GM12878 (cell line): Measurements from ENCODE around the gene GLA. TPM values are rescaled to one million over a fixed set of nuclear protein-coding genes. Genes with fewer than 3 reads are reported as not detected.

Source experiments
- ATAC-seq: fragments of 200-7000 bp; cut with Tn5 transposase; 3 replicates; pipeline ENCODE4 v1.9.1; 2020; ENCODE audit warnings: mild to moderate bottlenecking, moderate library complexity
- BruUV-seq: library from RNA; stranded (reverse); fragments of 400-500 nt; replicated peaks from 2 replicates; lab custom pipeline; 2021; lab: Mats Ljungman, UMichigan
- CTCF ChIA-PET: fragments of 300-600 bp; sonication (Branson Sonifier 250); formaldehyde crosslinking; extraction: SDS; loops from one replicate; lab custom pipeline; 2021; ENCODE audit warnings: inconsistent platforms; lab: Yijun Ruan, JAX
- POLR2A ChIA-PET: fragments of 350-600 bp; formaldehyde crosslinking; extraction: SDS; loops from one replicate; lab custom pipeline; 2021; ENCODE audit warnings: inconsistent platforms; lab: Charles Lee
- RAD21 ChIA-PET: fragments of 300-600 bp; sonication (Branson Sonifier 250); formaldehyde crosslinking; loops from one replicate; lab custom pipeline; 2023; ENCODE audit warnings: antibody characterized with exemption; ENCODE audit not compliant: unreplicated experiment; lab: Charles Lee
- SMC1A ChIA-PET: fragments of 300-600 bp; sonication (Branson Sonifier 250); formaldehyde crosslinking; loops from one replicate; lab custom pipeline; 2023; ENCODE audit not compliant: unreplicated experiment, uncharacterized antibody; lab: Charles Lee
- DNase-seq: peaks from one replicate; pipeline ENCODE4 v3.0.0-alpha.2; 2011; ENCODE audit warnings: low read depth, low spot score
- FAIRE-seq: peaks from 3 replicates; lab custom pipeline; 2011; peaks lifted over from hg19 to GRCh38; lab: Jason Lieb, UNC
- H2AFZ ChIP-seq: 2 replicates; pipeline ENCODE4 v1.6.0; 2011; ENCODE audit warnings: low read depth, low read length, control low read depth; ENCODE audit not compliant: control insufficient read depth
- H3K27ac ChIP-seq: 2 replicates; pipeline ENCODE4 v1.5.1; 2011; ENCODE audit warnings: control low read depth; ENCODE audit not compliant: control insufficient read depth, insufficient read depth
- H3K27me3 ChIP-seq, 2 experiments: replicated peaks in 1 of 2; 2 replicates each; pipeline versions ENCODE4 v1.6.0 to v1.6.1; 2011; ENCODE audit warnings: low read length in 1 of 2; ENCODE audit not compliant: control insufficient read depth in 2 of 2, insufficient read depth in 2 of 2
- H3K36me3 ChIP-seq, 2 experiments: 2 replicates each; pipeline ENCODE4 v1.5.1; 2011; ENCODE audit warnings: low read length in 1 of 2; ENCODE audit not compliant: control insufficient read depth in 2 of 2, insufficient read depth in 2 of 2
- H3K4me1 ChIP-seq: 2 replicates; pipeline ENCODE4 v1.6.1; 2011; ENCODE audit warnings: mild to moderate bottlenecking, low read length, moderate library complexity, mixed read lengths; ENCODE audit not compliant: control insufficient read depth, insufficient read depth
- H3K4me2 ChIP-seq: 2 replicates; pipeline ENCODE4 v1.6.0; 2011; ENCODE audit warnings: control low read depth; ENCODE audit not compliant: control insufficient read depth, insufficient read depth
- H3K4me3 ChIP-seq: fragments of 200-600 bp; sonication (generic); 2 replicates; pipeline ENCODE4 v1.5.1; 2016
- H3K79me2 ChIP-seq: 2 replicates; pipeline ENCODE4 v1.6.0; 2011; ENCODE audit warnings: low read length; ENCODE audit not compliant: control insufficient read depth, insufficient read depth
- H3K9ac ChIP-seq: 2 replicates; pipeline ENCODE4 v1.8.0; 2011; ENCODE audit warnings: low read length, control low read depth, mixed read lengths; ENCODE audit not compliant: control insufficient read depth, insufficient read depth
- H3K9me3 ChIP-seq: replicated peaks from 3 replicates; pipeline ENCODE4 v1.5.1; 2011; ENCODE audit warnings: mild to moderate bottlenecking, low read length; ENCODE audit not compliant: control insufficient read depth, insufficient read depth
- H4K20me1 ChIP-seq: 2 replicates; pipeline ENCODE4 v1.6.0; 2011; ENCODE audit not compliant: control insufficient read depth, insufficient read depth
- BCL11A ChIP-seq: IDR thresholded peaks from 2 replicates; pipeline ENCODE4 v1.6.1; 2011; ENCODE audit warnings: low read depth, low read length
- GABPA ChIP-seq: IDR thresholded peaks from 2 replicates; pipeline ENCODE4 v1.6.1; 2014; ENCODE audit warnings: antibody characterized with exemption, low read depth, mild to moderate bottlenecking, inconsistent platforms
- HCFC1 ChIP-seq: fragments of 150-350 bp; IDR thresholded peaks from 2 replicates; pipeline ENCODE4 v1.6.1; 2014; ENCODE audit warnings: low read length
- HDAC6 ChIP-seq: fragments of 200-600 bp; sonication (generic); IDR thresholded peaks from one replicate; pipeline ENCODE4 v1.8.0; 2017; ENCODE audit warnings: antibody characterized with exemption; ENCODE audit not compliant: unreplicated experiment
- MYB ChIP-seq: fragments of 150-350 bp; IDR thresholded peaks from 2 replicates; pipeline ENCODE4 v1.6.1; 2014; ENCODE audit warnings: mild to moderate bottlenecking, low read depth, low read length, borderline replicate concordance
- PRDM15 ChIP-seq: fragments of 450-650 bp; formaldehyde crosslinking; IDR thresholded peaks from 2 replicates; pipeline ENCODE4 v1.4.0; 2020; ENCODE audit warnings: mild to moderate bottlenecking, moderate library complexity
- SREBF1 ChIP-seq: IDR thresholded peaks from 2 replicates; pipeline ENCODE4 v1.6.1; 2012; ENCODE audit warnings: mild to moderate bottlenecking, low read length
- SREBF2 ChIP-seq: IDR thresholded peaks from 2 replicates; pipeline ENCODE4 v1.6.1; 2012; ENCODE audit warnings: mild to moderate bottlenecking, low read length
- STAT1 ChIP-seq: fragments of 450-650 bp; conservative IDR thresholded peaks from 2 replicates; pipeline ENCODE4 v1.6.1; 2014; ENCODE audit warnings: antibody characterized with exemption, mild to moderate bottlenecking
- ZNF24 ChIP-seq: fragments of 450-650 bp; IDR thresholded peaks from 2 replicates; pipeline ENCODE4 v1.6.1; 2017; ENCODE audit warnings: antibody characterized with exemption, mild to moderate bottlenecking
- WGBS: methylation state at CpG from one replicate; pipeline ENCODE4 v1.1.6; 2016; ENCODE audit warnings: low lambda C conversion rate; ENCODE audit not compliant: insufficient replicate concordance, insufficient coverage; ENCODE audit errors: missing lambda C conversion rate; 5-methylcytosine and 5-hydroxymethylcytosine counted together
- in situ Hi-C: fragments of 300-500 bp; cut with MboI; formaldehyde crosslinking; loops from 9 replicates; pipeline ENCODE4 v1.14.3; 2018; ENCODE audit warnings: mixed read lengths
- intact Hi-C: fragments of 100-400 bp; cut with micrococcal nuclease; formaldehyde crosslinking; loops from one replicate; pipeline ENCODE4 v1.14.2; 2022; ENCODE audit not compliant: unreplicated experiment
- polyA plus RNA-seq, 11 experiments: library from polyadenylated mRNA; depleted of rRNA in 4 of 11; unstranded in 6 of 11; stranded (reverse) in 5 of 11; fragments of >200 nt; fragmentation: Nextera tagmentation in 4 of 11; fragmentation: Illumina TruSeq in 1 of 11; extraction: Ambion mirVana in 4 of 11; extraction: Trizol in 1 of 11; gene quantifications; 1 replicate in 1 of 11; 2 replicates in 10 of 11; pipeline versions ENCODE4 v1.2.1 to v1.2.3, GENCODE V29; 2011 to 2016; ENCODE audit warnings: inconsistent platforms in 2 of 11, missing spikeins in 2 of 11, low read depth in 1 of 11
- total RNA-seq, 4 experiments: library from RNA; depleted of rRNA in 3 of 4; stranded (reverse); fragments of >200 nt in 3 of 4; fragmentation: Illumina TruSeq in 1 of 4; extraction: Trizol in 1 of 4; gene quantifications; 2 replicates each; pipeline versions ENCODE4 v1.2.1 to v1.2.3, GENCODE V29; 2013 to 2021
- TF ChIP-seq, protein P1 (sequence below): IDR thresholded peaks from 2 replicates; pipeline ENCODE4 v1.6.1; 2012; ENCODE audit warnings: improper control_type of control experiment, low read depth, low read length; ENCODE audit not compliant: insufficient replicate concordance
- TF ChIP-seq, protein P2 (sequence below): fragments of 150-350 bp; IDR thresholded peaks from 2 replicates; pipeline ENCODE4 v1.6.1; 2014; ENCODE audit warnings: mild to moderate bottlenecking, low read depth, low read length
- TF ChIP-seq, protein P3 (sequence below): fragments of 450-650 bp; IDR thresholded peaks from 2 replicates; pipeline ENCODE4 v1.6.1; 2014; ENCODE audit warnings: mild to moderate bottlenecking

The GLA gene
- total and polyA plus RNA-seq, 10 of the 15 experiments (the other 5 are each of a cell fraction or from before 2014, with no cell fraction given): 23.8 to 66.4 (median 29.1) TPM

GRCh38 chrX:101452056-101452455 is 44.3 kb upstream of the GLA start:
- Histone ChIP-seq H3K4me2 (no peak overlapping the region), H3K36me3 (no peaks in the 10 kb centered on the region), H2AFZ (no peak overlapping the region), H4K20me1 (no peaks in the 10 kb centered on the region), H3K27ac (no peak overlapping the region), H3K4me3 (no peak overlapping the region), H3K27me3 (no peaks in the 10 kb centered on the region), H3K79me2 (no peaks in the 10 kb centered on the region), H3K9me3 (no peaks in the 10 kb centered on the region), H3K4me1 (no peaks in the 10 kb centered on the region), H3K9ac (no peak overlapping the region)
- WGBS: 35% methylated on average over 3 of the region's 3 CpGs
- FAIRE-seq (no peak), DNase-seq (no peak), ATAC-seq (no peak)
- ChIA-PET SMC1A (no interaction called here), RAD21 (no interaction called here), CTCF (no interaction called here), POLR2A (no interaction called here)
- TF ChIP-seq SREBF1: no peak
- TF ChIP-seq, protein P1, sequence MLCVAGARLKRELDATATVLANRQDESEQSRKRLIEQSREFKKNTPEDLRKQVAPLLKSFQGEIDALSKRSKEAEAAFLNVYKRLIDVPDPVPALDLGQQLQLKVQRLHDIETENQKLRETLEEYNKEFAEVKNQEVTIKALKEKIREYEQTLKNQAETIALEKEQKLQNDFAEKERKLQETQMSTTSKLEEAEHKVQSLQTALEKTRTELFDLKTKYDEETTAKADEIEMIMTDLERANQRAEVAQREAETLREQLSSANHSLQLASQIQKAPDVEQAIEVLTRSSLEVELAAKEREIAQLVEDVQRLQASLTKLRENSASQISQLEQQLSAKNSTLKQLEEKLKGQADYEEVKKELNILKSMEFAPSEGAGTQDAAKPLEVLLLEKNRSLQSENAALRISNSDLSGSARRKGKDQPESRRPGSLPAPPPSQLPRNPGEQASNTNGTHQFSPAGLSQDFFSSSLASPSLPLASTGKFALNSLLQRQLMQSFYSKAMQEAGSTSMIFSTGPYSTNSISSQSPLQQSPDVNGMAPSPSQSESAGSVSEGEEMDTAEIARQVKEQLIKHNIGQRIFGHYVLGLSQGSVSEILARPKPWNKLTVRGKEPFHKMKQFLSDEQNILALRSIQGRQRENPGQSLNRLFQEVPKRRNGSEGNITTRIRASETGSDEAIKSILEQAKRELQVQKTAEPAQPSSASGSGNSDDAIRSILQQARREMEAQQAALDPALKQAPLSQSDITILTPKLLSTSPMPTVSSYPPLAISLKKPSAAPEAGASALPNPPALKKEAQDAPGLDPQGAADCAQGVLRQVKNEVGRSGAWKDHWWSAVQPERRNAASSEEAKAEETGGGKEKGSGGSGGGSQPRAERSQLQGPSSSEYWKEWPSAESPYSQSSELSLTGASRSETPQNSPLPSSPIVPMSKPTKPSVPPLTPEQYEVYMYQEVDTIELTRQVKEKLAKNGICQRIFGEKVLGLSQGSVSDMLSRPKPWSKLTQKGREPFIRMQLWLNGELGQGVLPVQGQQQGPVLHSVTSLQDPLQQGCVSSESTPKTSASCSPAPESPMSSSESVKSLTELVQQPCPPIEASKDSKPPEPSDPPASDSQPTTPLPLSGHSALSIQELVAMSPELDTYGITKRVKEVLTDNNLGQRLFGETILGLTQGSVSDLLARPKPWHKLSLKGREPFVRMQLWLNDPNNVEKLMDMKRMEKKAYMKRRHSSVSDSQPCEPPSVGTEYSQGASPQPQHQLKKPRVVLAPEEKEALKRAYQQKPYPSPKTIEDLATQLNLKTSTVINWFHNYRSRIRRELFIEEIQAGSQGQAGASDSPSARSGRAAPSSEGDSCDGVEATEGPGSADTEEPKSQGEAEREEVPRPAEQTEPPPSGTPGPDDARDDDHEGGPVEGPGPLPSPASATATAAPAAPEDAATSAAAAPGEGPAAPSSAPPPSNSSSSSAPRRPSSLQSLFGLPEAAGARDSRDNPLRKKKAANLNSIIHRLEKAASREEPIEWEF: no peak
- no peak for TF ChIP-seq SREBF2
- TF ChIP-seq ZNF24: no peak
- TF ChIP-seq PRDM15 (CRISPR knock-in tag): no peak
- TF ChIP-seq, protein P2, sequence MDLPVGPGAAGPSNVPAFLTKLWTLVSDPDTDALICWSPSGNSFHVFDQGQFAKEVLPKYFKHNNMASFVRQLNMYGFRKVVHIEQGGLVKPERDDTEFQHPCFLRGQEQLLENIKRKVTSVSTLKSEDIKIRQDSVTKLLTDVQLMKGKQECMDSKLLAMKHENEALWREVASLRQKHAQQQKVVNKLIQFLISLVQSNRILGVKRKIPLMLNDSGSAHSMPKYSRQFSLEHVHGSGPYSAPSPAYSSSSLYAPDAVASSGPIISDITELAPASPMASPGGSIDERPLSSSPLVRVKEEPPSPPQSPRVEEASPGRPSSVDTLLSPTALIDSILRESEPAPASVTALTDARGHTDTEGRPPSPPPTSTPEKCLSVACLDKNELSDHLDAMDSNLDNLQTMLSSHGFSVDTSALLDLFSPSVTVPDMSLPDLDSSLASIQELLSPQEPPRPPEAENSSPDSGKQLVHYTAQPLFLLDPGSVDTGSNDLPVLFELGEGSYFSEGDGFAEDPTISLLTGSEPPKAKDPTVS: no peak
- TF ChIP-seq BCL11A: no peak
- no peak for TF ChIP-seq MYB
- no peak for TF ChIP-seq GABPA
- TF ChIP-seq HDAC6: no peak
- no peak for TF ChIP-seq STAT1
- TF ChIP-seq, protein P3, sequence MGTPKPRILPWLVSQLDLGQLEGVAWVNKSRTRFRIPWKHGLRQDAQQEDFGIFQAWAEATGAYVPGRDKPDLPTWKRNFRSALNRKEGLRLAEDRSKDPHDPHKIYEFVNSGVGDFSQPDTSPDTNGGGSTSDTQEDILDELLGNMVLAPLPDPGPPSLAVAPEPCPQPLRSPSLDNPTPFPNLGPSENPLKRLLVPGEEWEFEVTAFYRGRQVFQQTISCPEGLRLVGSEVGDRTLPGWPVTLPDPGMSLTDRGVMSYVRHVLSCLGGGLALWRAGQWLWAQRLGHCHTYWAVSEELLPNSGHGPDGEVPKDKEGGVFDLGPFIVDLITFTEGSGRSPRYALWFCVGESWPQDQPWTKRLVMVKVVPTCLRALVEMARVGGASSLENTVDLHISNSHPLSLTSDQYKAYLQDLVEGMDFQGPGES: no peak
- TF ChIP-seq HCFC1: no peak
- intact Hi-C loops (no loop called here), in situ Hi-C loops (no loop called here)
- no TSS peak for BruUV-seq
